RWPE2 (cell line): ENCODE data around the gene STYK1.

Experiments used
- ATAC-seq: fragments of 200-7000 bp; cut with Tn5 transposase; 3 replicates; pipeline ENCODE4 v1.9.1; 2021; ENCODE audit warnings: low read depth
- DNase-seq: peaks from one replicate; pipeline ENCODE4 v3.0.0-alpha.2; 2020; ENCODE audit warnings: low spot score
- H3K27ac ChIP-seq: fragments of 450-650 bp; 2 replicates; pipeline ENCODE4 v1.5.1; 2017; ENCODE audit warnings: mild to moderate bottlenecking; ENCODE audit not compliant: poor library complexity, severe bottlenecking
- H3K27me3 ChIP-seq: fragments of 250-450 bp; sonication (Bioruptor Pico); 2 replicates; pipeline ENCODE4 v1.5.1; 2021; ENCODE audit warnings: mild to moderate bottlenecking, moderate library complexity; ENCODE audit not compliant: insufficient read depth, poor library complexity, severe bottlenecking
- H3K36me3 ChIP-seq: fragments of 250-450 bp; sonication (Bioruptor Pico); 2 replicates; pipeline ENCODE4 v1.5.1; 2020; ENCODE audit warnings: low read depth, mild to moderate bottlenecking, moderate library complexity
- H3K4me1 ChIP-seq: fragments of 250-450 bp; sonication (Bioruptor Pico); 2 replicates; pipeline ENCODE4 v1.5.1; 2021; ENCODE audit warnings: mild to moderate bottlenecking, moderate library complexity; ENCODE audit not compliant: insufficient read depth, poor library complexity, severe bottlenecking
- H3K4me3 ChIP-seq: fragments of 250-450 bp; sonication (Bioruptor Pico); 2 replicates; pipeline ENCODE4 v1.5.1; 2021; ENCODE audit warnings: mild to moderate bottlenecking, moderate library complexity; ENCODE audit not compliant: severe bottlenecking
- H3K9me3 ChIP-seq: fragments of 250-450 bp; sonication (Bioruptor Pico); 2 replicates; pipeline ENCODE4 v1.5.1; 2021; ENCODE audit warnings: mild to moderate bottlenecking, moderate library complexity; ENCODE audit not compliant: severe bottlenecking
- CTCF ChIP-seq: fragments of 450-650 bp; IDR thresholded peaks from one replicate; pipeline ENCODE4 v1.5.1; 2017; ENCODE audit warnings: mild to moderate bottlenecking, moderate library complexity; ENCODE audit not compliant: poor library complexity, severe bottlenecking

Gene STYK1

GRCh38 chr12:10673659-10674384, at the start of gene STYK1:
STYK1 (minus strand) TSS chr12:10674052; CDS start chr12:10634618, 39,434 bp downstream.
- DNase-seq, result peak; percentile 61
- no peaks in the 10 kb centered on the region for H3K27me3 ChIP-seq
- H3K4me3 ChIP-seq, result peak within 1 kb of the TSS; percentile 44
- peak; percentile 85 for TF ChIP-seq CTCF
- no peaks in the 10 kb centered on the region for H3K36me3 ChIP-seq
- H3K9me3 ChIP-seq, result no peaks in the 10 kb centered on the region
- peak; percentile 92 for ATAC-seq
- peak within 1 kb of the TSS; percentile 57 for H3K27ac ChIP-seq
- H3K4me1 ChIP-seq, result no peaks in the 10 kb centered on the region

GRCh38 chr12:10722905-10723746, 49.3 kb upstream of the STYK1 start, which contains the start of gene YBX3:
YBX3 (minus strand) TSS chr12:10723323; CDS start chr12:10723111, 212 bp downstream.
- TF ChIP-seq CTCF, result no peak
- DNase-seq (peak; percentile 70), ATAC-seq (peak; percentile 64)
- H3K9me3 ChIP-seq, result no peaks in the 10 kb centered on the region
- peak within 1 kb of the TSS; percentile 89 for H3K27ac ChIP-seq
- H3K4me1 ChIP-seq, result peaks cover 8% of the 10 kb centered on the region
- no peaks in the 10 kb centered on the region for H3K27me3 ChIP-seq
- peaks cover 10% of the 10 kb centered on the region; the same call in 1 of the 2 replicates for H3K36me3 ChIP-seq
- peak within 1 kb of the TSS; percentile 91 for H3K4me3 ChIP-seq

GRCh38 chr12:10722502-10722904, 48.7 kb upstream of the STYK1 start:
- Histone ChIP-seq H3K27ac (peak overlapping the region; percentile 89), H3K4me1 (peaks cover 15% of the 10 kb centered on the region), H3K9me3 (no peaks in the 10 kb centered on the region), H3K27me3 (no peaks in the 10 kb centered on the region), H3K4me3 (peak overlapping the region; percentile 91), H3K36me3 (peaks cover 16% of the 10 kb centered on the region; the same call in 1 of the 2 replicates)
- ATAC-seq, result peak; percentile 12; the same call in 2 of the 3 replicates
- peak; percentile 32 for DNase-seq
- no peak for TF ChIP-seq CTCF

- ATAC-seq, result peak; percentile 67
- no peaks in the 10 kb centered on the region for H3K9me3 ChIP-seq
- peak overlapping the region; percentile 89 for H3K27ac ChIP-seq
- H3K4me1 ChIP-seq, result peaks cover 19% of the 10 kb centered on the region
- no peaks in the 10 kb centered on the region for H3K27me3 ChIP-seq
- peak; percentile 78 for DNase-seq
- peaks cover 20% of the 10 kb centered on the region; the same call in 1 of the 2 replicates for H3K36me3 ChIP-seq
- peak overlapping the region; percentile 91 for H3K4me3 ChIP-seq
- TF ChIP-seq CTCF, result no peak
These were observed 48.0 kb upstream of the STYK1 start for GRCh38 chr12:10721651-10722501.
